Heart right ventricle (tissue), 16 donors: ENCODE data around the gene MCF2L2. TPM values are rescaled to one million over a fixed set of nuclear protein-coding genes. Genes with fewer than 3 reads are reported as not detected.

Source experiments
- ATAC-seq, 8 donors: fragments of 200-7000 bp; cut with Tn5 transposase; one replicate each; pipeline ENCODE4 v1.9.1; 2020; ENCODE audit warnings: mild to moderate bottlenecking in 8 of 8, moderate library complexity in 8 of 8, moderate number of reproducible peaks in 1 of 8
- DNase-seq, 2 donors: peaks; one replicate each; pipeline ENCODE4 v3.0.0-alpha.2; 2020
- H3K27ac ChIP-seq, 10 donors: fragments of 200-600 bp; sonication (generic) in 2 of 10; one replicate each; pipeline versions ENCODE4 v1.5.0 to v1.8.0; 2020 to 2022; ENCODE audit warnings: mild to moderate bottlenecking in 3 of 10
- H3K27me3 ChIP-seq, 7 donors: fragments of 200-600 bp; one replicate each; pipeline ENCODE4 v1.8.0; 2021 to 2022; ENCODE audit warnings: mild to moderate bottlenecking in 2 of 7
- H3K36me3 ChIP-seq, 9 donors: fragments of 200-600 bp; sonication (generic) in 1 of 9; one replicate each; pipeline versions ENCODE4 v1.5.0 to v1.8.0; 2020 to 2022; ENCODE audit warnings: mild to moderate bottlenecking in 2 of 9
- H3K4me1 ChIP-seq, 9 donors: fragments of 200-600 bp; sonication (generic) in 1 of 9; one replicate each; pipeline versions ENCODE4 v1.5.0 to v1.8.0; 2020 to 2022; ENCODE audit warnings: mild to moderate bottlenecking in 4 of 9
- H3K4me3 ChIP-seq, 10 donors: fragments of 200-600 bp; sonication (generic) in 2 of 10; one replicate each; pipeline versions ENCODE4 v1.5.0 to v1.8.0; 2020 to 2022; ENCODE audit warnings: mild to moderate bottlenecking in 7 of 10, moderate library complexity in 2 of 10
- H3K9me3 ChIP-seq, 11 donors: fragments of 200-600 bp in 10 of 11; sonication (generic) in 2 of 11; one replicate each; pipeline versions ENCODE4 v1.5.0 to v1.8.0; 2013 to 2022; ENCODE audit warnings: mild to moderate bottlenecking in 2 of 11, control low read depth in 1 of 11, moderate library complexity in 1 of 11
- CTCF ChIP-seq, 9 donors: fragments of 200-600 bp; sonication (generic) in 2 of 9; IDR thresholded peaks; one replicate each; pipeline versions ENCODE4 v1.5.0 to v1.8.0; 2021 to 2022; ENCODE audit warnings: antibody characterized with exemption in 9 of 9, mild to moderate bottlenecking in 5 of 9, moderate library complexity in 1 of 9
- WGBS, 2 donors: extraction: QIAGEN DNeasy Blood & Tissue Kit; methylation state at CpG; one replicate each; pipeline ENCODE4 v1.1.7; 2013; ENCODE audit warnings: inconsistent platforms in 1 of 2; 5-methylcytosine and 5-hydroxymethylcytosine counted together
- intact Hi-C, 10 donors: fragments of 100-400 bp; cut with DNase I; formaldehyde crosslinking; loops; one replicate each; pipeline versions ENCODE4 v1.11.1 to v1.14.2; 2022
- polyA plus RNA-seq, 2 donors: library from polyadenylated mRNA; stranded (reverse); fragments of 200-250 nt; gene quantifications; one replicate each; pipeline ENCODE4 v1.2.3, GENCODE V29; 2013
- total RNA-seq, 10 donors: library from RNA; stranded (reverse); fragmentation: NEBNext Ultra II Directional in 3 of 10; extraction: Animal tissue kit (Norgen Biotek cat#: 25700) in 3 of 10; gene quantifications; one replicate each; pipeline versions ENCODE4 v1.2.1 to v1.2.4, GENCODE V29; 2021 to 2023
- donor health status: Arrhythmogenic right ventricular cardiomyopathy.
- donor health status: ischemic (EF 13 %, LVEDD 7.1; RV severe dilation, severe dysfunction).
- donor health status: healthy with polysubstance abuse.
- donor health status: DM: no; HTN: yes; CAD: no.
- donor health status: DM: no; HTN: no; CAD: no.
- donor health status: ischemic (EF 25% LVEDD 6.9; RV normal size, moderate dysfunction).
- donor health status: ischemic (EF 25% LVEDD 5.7; RV mildly dilated, moderate dysfunction).
- donor health status: healthy.
- donor health status: DM: yes; HTN: yes; CAD: no.
- donor health status: Ischemic cardiomyopathy.
- donor health status: ischemic (EF 35%, LVEDD 5.7; RV mildly dilated, moderate dysfunction).
- donor health status: nonischemic (EF 11% LVEDD 7.7; RV severe dilation, severe dysfunction).
- donor health status: DM: yes; HTN: yes; CAD: no.
- donor health status: PGD.
- donor health status: ischemic (EF 29% LVEDD 5.4; RV normal size, mild dysfunction).
- donor health status: nonischemic (EF 23%, LVEDD 6.1; RV moderate dilation, normal function).

The MCF2L2 gene
- total and polyA plus RNA-seq, 12 donors: 0.09 to 1.5 (median 0.40) TPM; not detected in 1

- no peaks in the 10 kb centered on the region for H3K36me3 ChIP-seq
- WGBS, 2 donors: 90 to 94% methylated on average over 8 of the region's 8 CpGs
- H3K27ac ChIP-seq: no peak overlapping the region
- no peak overlapping the region for H3K4me3 ChIP-seq
- intact Hi-C loops: no loop called here
- no peaks in the 10 kb centered on the region for H3K27me3 ChIP-seq
- no peaks in the 10 kb centered on the region for H3K9me3 ChIP-seq
- TF ChIP-seq CTCF (IDR thresholded peaks at IDR 0.05): no peak
- H3K4me1 ChIP-seq: peaks cover 0 to 18% (median 0%) of the 10 kb centered on the region in 9 donors
- DNase-seq (no peak), ATAC-seq (no peak)
Measured at GRCh38 chr3:183317271-183317670, 111.1 kb downstream of the MCF2L2 start.

GRCh38 chr3:183315739-183316138, 112.7 kb downstream of the MCF2L2 start:
- Histone ChIP-seq H3K4me1 (peaks cover 0 to 18% (median 0%) of the 10 kb centered on the region in 9 donors), H3K4me3 (no peak overlapping the region), H3K27me3 (no peaks in the 10 kb centered on the region), H3K27ac (no peak overlapping the region), H3K9me3 (no peaks in the 10 kb centered on the region), H3K36me3 (no peaks in the 10 kb centered on the region)
- ATAC-seq (no peak), DNase-seq (no peak)
- no peak for TF ChIP-seq CTCF (IDR thresholded peaks at IDR 0.05)
- WGBS, 2 donors: 89 to 94% methylated on average over 8 of the region's 8 CpGs
- intact Hi-C loops: no loop called here

- intact Hi-C loops: no loop called here
- TF ChIP-seq CTCF (IDR thresholded peaks at IDR 0.05): no peak
- 62 to 74% methylated on average over 7 of the region's 7 CpGs for WGBS, 2 donors
- peaks cover 0 to 22% (median 4%) of the 10 kb centered on the region in 9 donors for H3K4me1 ChIP-seq
- H3K9me3 ChIP-seq: no peaks in the 10 kb centered on the region
- no peak overlapping the region for H3K4me3 ChIP-seq
- H3K27ac ChIP-seq: peak overlapping the region in 1 of 10 donors; percentile 27
- no peaks in the 10 kb centered on the region for H3K36me3 ChIP-seq
- DNase-seq (no peak), ATAC-seq (no peak)
- H3K27me3 ChIP-seq: no peaks in the 10 kb centered on the region
Measured at GRCh38 chr3:183313764-183314163, 114.7 kb downstream of the MCF2L2 start.

DNA sequence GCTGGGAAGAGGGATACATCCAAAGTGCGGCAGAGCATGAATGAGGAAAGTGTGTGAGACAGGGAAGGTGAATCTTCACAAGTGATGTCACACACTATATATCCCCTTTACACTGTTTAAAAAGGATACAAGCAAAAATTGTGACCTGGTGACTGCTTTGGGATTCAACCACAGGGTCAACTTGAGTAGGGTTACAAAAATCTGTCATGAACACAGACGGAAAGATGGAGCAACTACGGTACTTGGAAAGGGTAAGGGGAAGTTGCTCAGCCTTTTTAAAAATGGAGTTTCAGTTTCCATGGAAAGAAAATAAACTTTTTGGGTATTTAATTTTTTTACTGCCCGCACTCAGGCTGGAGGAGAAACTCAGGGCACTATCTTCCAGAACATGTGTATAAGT, 115.1 kb downstream of the MCF2L2 start:
- WGBS, 2 donors: 91% methylated on average over 4 of the region's 4 CpGs

More for the DNA sequence above, 115.1 kb downstream of the MCF2L2 start:
- peak overlapping the region in 1 of 10 donors; percentile 27 for H3K27ac ChIP-seq
- no peak for TF ChIP-seq CTCF (IDR thresholded peaks at IDR 0.05)
- no peaks in the 10 kb centered on the region for H3K9me3 ChIP-seq
- H3K4me1 ChIP-seq: peaks cover 0 to 22% (median 5%) of the 10 kb centered on the region in 9 donors
- intact Hi-C loops: no loop called here
- ATAC-seq (no peak), DNase-seq (no peak)
- H3K4me3 ChIP-seq: no peak overlapping the region
- no peaks in the 10 kb centered on the region for H3K36me3 ChIP-seq
- no peaks in the 10 kb centered on the region for H3K27me3 ChIP-seq
